ENCODE results near the gene CMKLR1.

Gene CMKLR1

DNA sequence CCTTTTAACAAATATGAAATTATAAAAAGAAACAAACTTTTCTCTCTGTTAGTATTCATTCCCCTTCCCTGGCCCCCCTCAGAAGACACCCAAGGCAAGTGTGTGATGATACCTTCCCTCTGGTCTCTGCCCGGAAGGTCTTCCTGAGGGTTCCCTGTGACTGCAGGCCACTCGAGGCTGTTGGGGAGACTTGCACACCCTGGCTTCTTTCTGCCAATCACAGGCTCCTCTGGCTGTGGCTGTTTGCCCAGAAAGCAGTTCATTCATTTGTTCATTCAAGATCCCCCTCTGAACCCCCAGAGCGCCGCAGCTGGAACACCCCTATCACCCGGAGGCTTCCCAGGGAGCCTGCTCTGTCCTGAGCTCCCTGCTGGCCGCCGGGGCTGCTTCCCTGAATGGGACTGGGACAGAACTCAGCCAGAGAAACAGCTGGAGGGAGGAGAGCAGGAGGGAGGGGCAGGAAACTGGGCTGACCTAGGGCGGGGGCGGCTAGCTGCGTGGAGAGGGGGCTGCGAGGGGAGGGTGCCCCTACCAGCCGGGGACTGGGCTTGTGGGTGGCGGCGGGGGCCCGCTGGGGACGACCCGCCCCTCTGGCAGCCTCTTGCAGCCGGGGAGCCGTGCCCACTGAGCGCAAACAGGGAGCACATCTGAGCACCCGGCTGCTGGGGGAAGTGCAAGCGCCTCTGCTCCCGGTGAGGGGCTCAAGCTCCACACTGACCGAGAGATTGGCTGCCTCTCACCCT lies at the start of gene CMKLR1:
TSS of gene CMKLR1 (minus strand) at position 397 of the 743 bp plus-strand sequence. CDS start 45,720 bp downstream, outside the sequence.
- no peak for DNase-seq

DNA sequence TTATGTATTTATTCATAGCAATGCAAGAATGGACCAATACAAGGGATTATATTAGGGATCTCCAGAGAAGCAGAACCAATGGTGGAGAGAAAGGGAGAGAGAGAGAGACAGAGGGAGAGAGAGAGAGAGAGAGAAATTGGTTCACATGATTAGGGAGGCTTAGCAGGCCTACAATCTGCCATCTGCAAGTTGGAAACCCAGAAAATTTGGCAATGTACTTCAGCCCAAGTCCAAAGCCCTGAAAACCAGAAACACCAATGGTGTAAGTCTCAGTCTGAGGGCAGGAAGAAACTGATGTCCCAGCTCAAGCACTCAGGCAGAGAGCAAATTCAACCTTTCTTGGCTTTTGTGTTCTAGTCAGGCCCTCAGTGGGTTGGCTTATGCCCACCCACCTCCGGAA lies 48.7 kb upstream of the CMKLR1 start:
- DNase-seq, result no peak

- no peak for DNase-seq
Observed at GRCh38 chr12:108386709-108387360, 47.7 kb upstream of the CMKLR1 start.

DNA sequence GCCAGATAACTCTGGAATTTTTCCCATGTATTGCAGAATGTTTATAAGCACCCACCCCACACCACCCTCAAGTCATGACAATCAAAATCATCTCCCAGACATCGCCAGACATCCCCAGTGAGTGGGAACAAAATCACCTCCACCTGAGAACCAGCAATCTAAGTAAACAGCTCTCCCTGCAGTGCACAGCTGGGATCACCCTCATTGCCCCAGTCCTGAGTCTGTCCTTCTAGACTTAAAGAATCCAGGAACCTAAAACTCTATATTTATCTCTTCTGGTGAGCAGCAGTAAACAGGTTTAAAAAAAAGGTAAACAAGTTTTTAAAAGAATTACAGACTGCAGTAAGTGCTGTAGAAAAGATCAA lies 43.3 kb upstream of the CMKLR1 start:
- DNase-seq, result no peak

DNA sequence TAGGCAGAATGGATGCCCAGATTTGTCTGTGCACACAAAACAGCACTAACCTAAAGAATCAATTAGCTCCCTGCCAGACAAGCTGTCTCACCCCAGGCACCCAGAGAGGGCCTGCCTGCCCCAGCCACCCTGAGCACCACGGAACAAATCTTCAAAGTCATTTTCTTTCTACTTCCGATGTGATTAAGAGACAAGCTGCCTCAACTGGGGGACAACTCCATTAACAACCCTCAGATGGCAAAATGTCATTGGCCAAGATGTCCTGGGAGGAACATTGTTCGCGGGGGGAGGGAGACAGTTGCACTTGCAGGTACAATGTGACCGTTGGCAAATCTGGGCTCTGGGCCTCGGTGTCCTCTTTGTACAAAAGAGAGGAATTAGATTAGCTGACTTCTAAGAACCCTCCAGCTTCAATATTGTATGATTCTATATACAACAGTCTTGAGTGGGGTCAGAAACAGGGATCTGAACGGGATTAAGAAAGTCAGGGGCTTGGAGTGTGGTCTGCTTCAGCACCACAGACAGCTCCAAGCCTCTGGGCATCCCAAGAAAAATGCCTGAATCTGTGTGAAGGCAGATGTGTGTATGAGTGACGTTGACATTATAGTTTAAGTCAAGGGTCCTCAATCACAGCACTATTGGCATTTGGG lies 42.8 kb upstream of the CMKLR1 start:
- DNase-seq, result no peak

- no peak for DNase-seq
Observed at GRCh38 chr12:108380382-108380781, 41.3 kb upstream of the CMKLR1 start.

- DNase-seq, result no peak
Observed at GRCh38 chr12:108379823-108380222, 40.7 kb upstream of the CMKLR1 start.

GRCh38 chr12:108378926-108379325 lies 39.8 kb upstream of the CMKLR1 start:
- DNase-seq, result no peak

DNA sequence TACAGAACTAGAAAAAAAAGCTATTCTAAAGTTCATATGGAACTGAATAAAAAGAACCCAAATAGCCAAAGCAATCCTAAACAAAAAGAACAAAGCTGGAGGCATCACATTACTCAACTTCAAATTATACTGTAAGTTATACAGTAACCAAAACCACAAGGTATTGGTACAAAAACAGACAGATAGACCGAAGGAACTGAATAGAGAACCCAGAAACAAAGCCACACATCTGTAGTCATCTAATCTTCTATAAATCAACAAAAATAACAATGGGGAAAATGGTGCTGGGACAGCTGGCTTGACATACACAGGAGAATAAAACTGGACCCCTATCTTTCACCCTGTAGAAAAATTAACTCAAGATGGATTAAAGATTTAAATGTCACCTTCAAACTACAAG lies 38.1 kb upstream of the CMKLR1 start:
- no peak for DNase-seq

- DNase-seq, result no peak
Observed at GRCh38 chr12:108375986-108376663, 37.0 kb upstream of the CMKLR1 start.

DNA sequence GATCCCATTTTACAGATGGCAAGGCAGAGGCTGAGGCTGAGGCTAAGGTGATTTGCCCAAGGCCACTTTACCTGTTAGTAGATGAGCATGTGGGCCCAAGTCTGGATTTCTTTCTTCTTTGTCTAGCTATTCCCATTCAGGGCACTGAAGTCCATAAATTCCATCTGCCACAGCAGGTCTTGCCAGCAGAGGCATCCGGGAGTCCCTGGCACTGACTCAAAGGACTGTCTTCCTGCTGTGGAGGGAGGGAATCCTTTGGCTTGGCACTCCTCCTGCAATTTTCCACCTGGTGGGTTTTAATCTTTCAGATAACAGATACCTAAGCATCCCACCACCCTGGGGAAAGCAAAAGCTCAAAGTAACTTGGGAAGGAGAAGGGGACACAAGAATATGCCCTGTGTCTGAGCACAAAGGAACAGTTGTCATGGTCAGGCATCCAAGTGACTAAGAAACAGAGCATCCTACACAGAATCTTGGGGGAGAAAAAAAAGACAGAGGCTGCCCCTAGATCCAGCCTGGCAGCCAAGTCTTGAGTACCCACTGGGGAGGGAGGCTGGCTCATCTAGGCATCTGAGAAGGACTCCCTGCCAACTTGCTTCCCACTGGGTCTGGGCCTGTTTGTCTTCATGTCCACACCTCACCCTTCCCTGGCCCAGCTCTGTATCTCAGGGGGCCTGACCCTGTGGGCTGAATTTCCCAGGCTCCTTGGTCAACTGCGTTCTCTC lies 35.6 kb upstream of the CMKLR1 start:
- DNase-seq, result no peak

DNA sequence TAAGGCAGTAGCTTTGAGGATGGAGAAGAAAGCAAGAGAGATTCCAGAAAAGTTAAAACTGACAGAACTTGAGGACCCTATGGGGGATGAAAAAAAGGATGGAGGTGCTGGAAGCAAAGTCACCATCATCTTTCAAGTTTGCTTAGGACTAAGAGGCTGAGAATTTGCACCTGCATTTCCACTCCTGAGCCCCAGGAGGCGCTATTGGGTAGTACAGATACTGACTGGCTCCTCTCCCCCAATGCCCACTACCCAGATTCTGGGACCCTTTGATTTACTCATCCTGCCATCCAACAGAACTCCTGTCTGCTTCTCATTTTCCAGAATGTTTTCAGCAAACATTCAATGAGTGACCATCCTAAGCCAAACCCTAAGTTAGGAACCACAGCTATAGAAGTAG lies 34.0 kb upstream of the CMKLR1 start:
- DNase-seq, result no peak

DNA sequence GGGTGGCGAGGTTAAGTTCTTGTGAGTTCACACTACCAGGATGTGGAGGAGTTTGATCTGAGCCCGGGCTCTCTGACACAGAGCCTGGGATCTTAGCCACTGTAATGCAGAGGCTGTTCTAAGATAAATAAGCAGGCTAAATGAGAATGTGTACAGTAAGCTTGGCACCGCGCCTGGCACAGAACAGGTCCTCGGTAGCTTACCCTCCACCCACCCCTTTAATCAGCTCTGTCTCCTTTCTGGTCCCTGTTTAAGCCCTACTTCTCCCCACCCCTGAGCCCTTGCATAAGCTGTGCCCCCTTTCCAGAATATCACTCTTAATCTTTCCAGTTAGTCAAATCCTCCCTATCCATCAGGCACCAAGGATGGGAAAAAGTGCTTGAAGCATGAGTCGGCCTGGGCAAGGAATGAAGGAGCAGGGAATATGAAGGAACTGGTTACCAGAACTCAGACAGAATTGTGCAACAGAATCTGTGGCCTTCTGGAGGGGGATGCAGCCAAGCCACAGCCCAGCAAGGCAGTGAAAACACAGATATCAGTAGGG lies 32.8 kb upstream of the CMKLR1 start:
- no peak for DNase-seq

DNA sequence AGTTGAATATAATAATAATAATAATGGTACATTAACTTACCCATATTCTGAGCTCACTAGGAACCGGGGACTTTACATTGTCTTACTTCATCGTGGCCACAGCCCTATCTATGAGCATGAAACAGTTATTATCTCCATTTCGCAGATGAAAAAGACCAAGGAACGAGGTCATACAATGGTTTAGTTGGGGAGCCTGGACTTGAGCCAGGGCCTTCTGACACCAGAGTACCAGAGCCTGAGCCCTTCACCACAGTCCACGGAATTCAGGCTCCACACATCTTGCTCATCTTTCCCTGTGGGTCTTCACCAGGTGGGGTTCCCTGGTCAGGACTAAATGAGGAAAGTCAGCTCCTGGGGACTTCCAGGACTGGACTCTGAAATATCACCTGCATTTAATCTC lies 31.3 kb upstream of the CMKLR1 start:
- no peak for DNase-seq

DNA sequence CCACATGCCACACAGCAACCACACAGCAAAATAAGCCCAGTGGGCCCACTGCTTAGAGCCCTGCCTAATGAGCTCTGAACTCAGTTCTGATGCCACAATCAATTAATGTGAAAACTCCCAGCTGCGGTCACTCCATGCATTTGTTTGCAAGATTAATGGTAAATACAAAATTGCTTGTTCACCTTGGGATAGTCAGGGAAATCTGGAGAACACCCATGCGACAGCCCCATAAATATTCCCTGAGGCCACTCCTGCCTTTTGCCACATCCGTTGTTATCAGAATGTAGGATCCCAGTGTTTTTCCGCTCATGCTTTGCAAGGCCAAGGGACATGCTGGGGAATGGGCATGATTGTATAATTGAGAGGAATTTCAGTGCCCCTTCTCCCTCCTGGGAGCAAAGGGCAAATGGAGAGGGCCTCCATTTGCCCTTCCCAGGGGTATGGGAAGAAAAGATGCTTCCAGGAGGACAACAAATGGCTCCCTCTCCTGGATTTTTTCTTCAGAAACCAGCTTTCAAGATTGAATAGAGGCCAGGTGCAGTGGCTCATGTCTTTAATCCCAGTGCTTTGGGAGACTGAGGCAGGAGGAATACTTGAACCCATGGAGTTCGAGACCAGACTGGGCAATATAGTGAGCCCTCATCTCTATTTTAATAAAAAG lies 30.8 kb upstream of the CMKLR1 start:
- no peak for DNase-seq

- DNase-seq, result no peak
Observed at GRCh38 chr12:108368089-108368488, 29.0 kb upstream of the CMKLR1 start.

DNA sequence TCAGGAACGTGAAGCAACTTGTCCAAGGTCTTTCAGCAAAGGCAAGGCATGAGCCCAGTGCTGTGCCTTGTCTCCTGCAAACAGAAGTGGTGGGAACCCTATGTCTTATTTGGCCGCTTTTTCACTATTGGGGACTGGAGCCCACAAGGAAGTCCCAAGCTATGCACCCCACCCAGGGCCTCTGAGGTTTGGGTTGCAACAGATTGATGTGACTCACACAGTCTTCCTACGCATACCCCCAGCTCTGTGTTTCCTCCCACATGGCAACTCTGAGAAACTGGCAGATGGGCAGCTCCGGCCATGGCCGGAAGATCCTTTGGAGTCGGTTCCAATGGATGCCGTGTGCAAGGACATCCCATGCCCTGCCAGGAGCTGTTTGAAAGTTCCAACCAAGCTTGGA lies 28.3 kb upstream of the CMKLR1 start:
- DNase-seq, result no peak

DNA sequence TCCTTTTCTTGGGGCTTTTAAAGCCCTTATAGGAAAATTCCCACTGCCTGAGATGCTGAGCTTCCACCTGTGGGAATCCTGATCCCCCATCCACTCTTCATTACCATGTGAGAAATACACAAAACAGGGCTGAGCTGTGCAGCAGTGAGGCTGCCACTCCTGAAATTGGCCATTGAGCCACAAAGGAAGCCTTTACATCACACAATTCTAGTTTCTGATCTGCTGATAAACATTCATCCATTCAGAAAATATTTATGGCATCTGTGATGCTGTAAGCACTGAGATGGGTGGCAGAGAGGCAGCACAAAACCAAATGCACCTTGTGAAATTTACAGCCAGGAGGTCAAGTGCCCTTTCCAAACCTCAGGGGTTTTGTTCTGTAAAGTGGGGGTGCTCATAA lies 26.2 kb upstream of the CMKLR1 start:
- DNase-seq, result no peak

DNA sequence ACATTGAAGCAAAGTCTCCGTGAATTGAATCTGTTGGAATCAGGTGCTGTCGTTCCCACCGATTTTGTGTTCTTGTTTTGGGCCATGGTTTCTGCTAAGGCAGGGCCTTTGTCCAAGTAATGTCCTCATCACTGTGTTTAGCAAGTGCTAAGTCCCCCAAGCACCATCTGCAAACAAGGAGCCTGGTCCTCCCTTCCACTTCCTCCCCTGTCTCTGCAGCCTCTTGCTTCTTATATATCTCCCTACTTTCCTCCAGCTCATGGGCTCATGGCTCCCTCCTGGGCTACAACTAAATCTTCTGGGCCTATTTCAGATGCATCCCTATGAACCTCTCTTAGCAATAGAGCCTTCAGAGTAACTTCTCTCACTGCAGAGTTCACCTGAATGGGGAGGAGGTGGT lies 25.8 kb upstream of the CMKLR1 start:
- DNase-seq, result no peak

GRCh38 chr12:108363565-108363964 lies 24.5 kb upstream of the CMKLR1 start:
- no peak for DNase-seq

GRCh38 chr12:108363165-108363564 lies 24.1 kb upstream of the CMKLR1 start:
- no peak for DNase-seq

GRCh38 chr12:108361606-108362005 lies 22.5 kb upstream of the CMKLR1 start:
- no peak for DNase-seq
